OCI-LY7 (cell line): ENCODE data around the gene KLK3.

Source experiments
- CTCF ChIP-seq: fragments of 200-600 bp; sonication (generic); conservative IDR thresholded peaks from 2 replicates; pipeline ENCODE4 v1.5.1; 2014; ENCODE audit warnings: mild to moderate bottlenecking, antibody characterized with exemption, low read length, moderate library complexity, mixed read lengths
- EZH2phosphoT487 ChIP-seq: fragments of 200-600 bp; sonication (generic); IDR thresholded peaks from 2 replicates; pipeline ENCODE4 v1.6.1; 2018; ENCODE audit warnings: low read depth, borderline replicate concordance, mild to moderate bottlenecking, mixed run types, antibody characterized with exemption, low read length, moderate library complexity, mixed read lengths

DNA sequence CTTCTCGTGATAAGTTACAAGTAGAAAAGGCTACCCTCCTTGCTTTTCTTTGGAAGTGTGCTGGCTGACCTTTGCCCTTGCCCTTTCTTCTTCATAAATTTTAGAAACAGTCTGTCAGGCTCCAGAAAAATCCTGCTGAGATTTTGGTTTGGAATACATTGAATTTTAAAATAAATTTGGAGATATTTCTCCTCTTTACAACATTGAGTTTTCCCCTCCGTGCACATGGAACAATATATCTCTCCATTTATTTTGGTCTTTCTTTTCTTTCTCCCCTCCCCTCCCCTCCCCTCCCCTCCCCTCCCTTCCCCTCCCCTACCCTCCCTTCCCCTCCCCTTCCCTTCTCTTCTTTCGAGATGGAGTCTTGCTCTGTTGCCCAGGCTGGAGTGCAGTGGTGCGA, 47.9 kb downstream of the KLK3 start:
- TF ChIP-seq CTCF, result no peak
- TF ChIP-seq EZH2phosphoT487, result no peak
